Stimulated activated CD8-positive, alpha-beta memory T cell treated with anti-CD3 and anti-CD28 coated beads, Interleukin-2, amount 100 ng/mL, for 48 hours (primary cell): Measurements from ENCODE around the gene PAX6.

Experiments
- DNase-seq, 2 donors: peaks; one replicate each; pipeline ENCODE4 v3.0.0-alpha.2; 2020; ENCODE audit warnings: low read depth in 2 of 2

Gene PAX6

GRCh38 chr11:31798057-31798553 lies 13.0 kb downstream of the PAX6 start:
- no peak for DNase-seq

GRCh38 chr11:31797190-31798056 lies 13.7 kb downstream of the PAX6 start:
- DNase-seq = no peak

GRCh38 chr11:31796499-31797189 lies 14.5 kb downstream of the PAX6 start:
- DNase-seq = no peak

GRCh38 chr11:31795706-31796498 lies 15.2 kb downstream of the PAX6 start:
- DNase-seq = no peak

GRCh38 chr11:31794548-31794947 lies 16.6 kb downstream of the PAX6 start:
- no peak for DNase-seq

- DNase-seq = no peak
Observed at GRCh38 chr11:31793264-31793663, 17.9 kb downstream of the PAX6 start.

GRCh38 chr11:31792456-31792855 lies 18.7 kb downstream of the PAX6 start:
- DNase-seq = no peak

GRCh38 chr11:31792036-31792435 lies 19.1 kb downstream of the PAX6 start:
- no peak for DNase-seq

- DNase-seq = no peak
Observed at GRCh38 chr11:31790649-31791048, 20.5 kb downstream of the PAX6 start.

GRCh38 chr11:31788085-31788484 lies 23.0 kb downstream of the PAX6 start:
- no peak for DNase-seq

GRCh38 chr11:31786996-31787685 lies 24.0 kb downstream of the PAX6 start:
- no peak for DNase-seq

GRCh38 chr11:31784611-31785010 lies 26.5 kb downstream of the PAX6 start:
- no peak for DNase-seq

- DNase-seq = no peak
Observed at GRCh38 chr11:31783252-31783651, 27.9 kb downstream of the PAX6 start.

- DNase-seq = no peak
Observed at GRCh38 chr11:31782257-31782656, 28.9 kb downstream of the PAX6 start.

- no peak for DNase-seq
Observed at GRCh38 chr11:31780480-31780971, 30.6 kb downstream of the PAX6 start.

- DNase-seq = no peak
Observed at GRCh38 chr11:31780078-31780477, 31.0 kb downstream of the PAX6 start.

GRCh38 chr11:31779374-31779791 lies 31.7 kb downstream of the PAX6 start:
- no peak for DNase-seq

GRCh38 chr11:31772412-31772811 lies 38.7 kb downstream of the PAX6 start:
- no peak for DNase-seq

- DNase-seq = no peak
Observed at GRCh38 chr11:31770011-31770700, 41.0 kb downstream of the PAX6 start.

- DNase-seq = no peak
Observed at GRCh38 chr11:31768749-31769640, 42.1 kb downstream of the PAX6 start.
